Measurements from ENCODE around the gene AFG1L. TPM values are rescaled to one million over a fixed set of nuclear protein-coding genes. Genes with fewer than 3 reads are reported as not detected.

AFG1L gene
- total and polyA plus RNA-seq, 10 donors = 1.8 to 13.0 (median 4.4) TPM

- H3K4me1 ChIP-seq = no peaks in the 10 kb centered on the region
- no peaks in the 10 kb centered on the region for H3K36me3 ChIP-seq
- no peaks in the 10 kb centered on the region for H3K27me3 ChIP-seq (replicated peaks in 1 of 7)
- no peak for DNase-seq
- H3K9me3 ChIP-seq = peaks cover 0 to 18% (median 0%) of the 10 kb centered on the region in 8 donors
- WGBS, 5 donors = 77 to 89% (median 86%) methylated on average over 6 of the region's 6 CpGs
- TF ChIP-seq POLR2AphosphoS5 (IDR thresholded peaks at IDR 0.05) (no peak), POLR2A (IDR thresholded peaks at IDR 0.05) (no peak)
- TF ChIP-seq, protein P1, sequence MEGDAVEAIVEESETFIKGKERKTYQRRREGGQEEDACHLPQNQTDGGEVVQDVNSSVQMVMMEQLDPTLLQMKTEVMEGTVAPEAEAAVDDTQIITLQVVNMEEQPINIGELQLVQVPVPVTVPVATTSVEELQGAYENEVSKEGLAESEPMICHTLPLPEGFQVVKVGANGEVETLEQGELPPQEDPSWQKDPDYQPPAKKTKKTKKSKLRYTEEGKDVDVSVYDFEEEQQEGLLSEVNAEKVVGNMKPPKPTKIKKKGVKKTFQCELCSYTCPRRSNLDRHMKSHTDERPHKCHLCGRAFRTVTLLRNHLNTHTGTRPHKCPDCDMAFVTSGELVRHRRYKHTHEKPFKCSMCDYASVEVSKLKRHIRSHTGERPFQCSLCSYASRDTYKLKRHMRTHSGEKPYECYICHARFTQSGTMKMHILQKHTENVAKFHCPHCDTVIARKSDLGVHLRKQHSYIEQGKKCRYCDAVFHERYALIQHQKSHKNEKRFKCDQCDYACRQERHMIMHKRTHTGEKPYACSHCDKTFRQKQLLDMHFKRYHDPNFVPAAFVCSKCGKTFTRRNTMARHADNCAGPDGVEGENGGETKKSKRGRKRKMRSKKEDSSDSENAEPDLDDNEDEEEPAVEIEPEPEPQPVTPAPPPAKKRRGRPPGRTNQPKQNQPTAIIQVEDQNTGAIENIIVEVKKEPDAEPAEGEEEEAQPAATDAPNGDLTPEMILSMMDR (IDR thresholded peaks at IDR 0.05 in 8 of 11, conservative IDR thresholded peaks at IDR 0.05 in 3 of 11) = no peak
- intact Hi-C loops (cut with DNase I; ENCODE audit: low total_unique reads) = no loop called here
- H3K4me3 ChIP-seq = no peak overlapping the region
- H3K27ac ChIP-seq = no peak overlapping the region
These were observed 122.2 kb downstream of the AFG1L start for GRCh38 chr6:108417027-108417426.

DNA sequence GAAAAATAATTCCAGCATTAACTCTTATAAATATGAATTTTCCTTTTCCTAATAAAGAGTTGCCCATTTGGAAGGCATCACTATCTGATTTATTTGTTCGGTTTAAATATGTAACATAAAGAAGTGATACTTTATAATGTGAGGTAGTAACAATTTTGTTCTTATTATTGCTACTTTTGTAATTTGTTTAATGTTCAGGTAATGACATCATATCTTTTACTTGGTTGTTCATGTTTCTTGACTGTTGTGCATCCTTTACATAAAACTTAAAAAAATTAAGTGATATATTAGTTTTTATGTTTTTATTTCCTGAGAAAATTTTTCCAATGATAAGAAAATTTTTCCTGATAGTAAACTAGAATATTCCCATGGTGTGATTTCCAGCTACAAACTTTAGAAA lies 124.6 kb downstream of the AFG1L start:
- Histone ChIP-seq H3K4me1 (no peaks in the 10 kb centered on the region), H3K27me3 (replicated peaks in 1 of 7) (no peaks in the 10 kb centered on the region), H3K9me3 (peaks cover 0 to 9% (median 0%) of the 10 kb centered on the region in 8 donors), H3K36me3 (no peaks in the 10 kb centered on the region), H3K4me3 (no peak overlapping the region), H3K27ac (no peak overlapping the region)
- intact Hi-C loops (cut with DNase I; ENCODE audit: low total_unique reads) = no loop called here
- DNase-seq = no peak
- no peak for TF ChIP-seq POLR2A (IDR thresholded peaks at IDR 0.05)
- TF ChIP-seq, protein P1 (IDR thresholded peaks at IDR 0.05 in 8 of 11, conservative IDR thresholded peaks at IDR 0.05 in 3 of 11) = no peak
- TF ChIP-seq POLR2AphosphoS5 (IDR thresholded peaks at IDR 0.05) = no peak
- WGBS, 5 donors = 90 to 98% (median 96%) methylated on average over 1 of the region's 1 CpG

- H3K9me3 ChIP-seq = peaks cover 0 to 8% (median 0%) of the 10 kb centered on the region in 8 donors
- H3K36me3 ChIP-seq = no peaks in the 10 kb centered on the region
- no peak overlapping the region for H3K4me3 ChIP-seq
- no peak overlapping the region for H3K27ac ChIP-seq
- no peak for DNase-seq
- intact Hi-C loops (cut with DNase I; ENCODE audit: low total_unique reads) = no loop called here
- TF ChIP-seq POLR2A (IDR thresholded peaks at IDR 0.05) (no peak), POLR2AphosphoS5 (IDR thresholded peaks at IDR 0.05) (no peak)
- TF ChIP-seq, protein P1 (IDR thresholded peaks at IDR 0.05 in 8 of 11, conservative IDR thresholded peaks at IDR 0.05 in 3 of 11) = no peak
- H3K27me3 ChIP-seq (replicated peaks in 1 of 7) = no peaks in the 10 kb centered on the region
- 75 to 88% (median 78%) methylated on average over 2 of the region's 2 CpGs for WGBS, 5 donors
- no peaks in the 10 kb centered on the region for H3K4me1 ChIP-seq
These were observed 125.2 kb downstream of the AFG1L start for GRCh38 chr6:108419934-108420609.

GRCh38 chr6:108421366-108421765 lies 126.5 kb downstream of the AFG1L start:
- Histone ChIP-seq H3K4me3 (no peak overlapping the region), H3K27ac (no peak overlapping the region), H3K4me1 (no peaks in the 10 kb centered on the region), H3K36me3 (no peaks in the 10 kb centered on the region), H3K9me3 (peaks cover 0 to 2% (median 0%) of the 10 kb centered on the region in 8 donors), H3K27me3 (replicated peaks in 1 of 7) (no peaks in the 10 kb centered on the region)
- TF ChIP-seq POLR2A (IDR thresholded peaks at IDR 0.05) = no peak
- TF ChIP-seq, protein P1 (IDR thresholded peaks at IDR 0.05 in 8 of 11, conservative IDR thresholded peaks at IDR 0.05 in 3 of 11) = no peak
- no peak for TF ChIP-seq POLR2AphosphoS5 (IDR thresholded peaks at IDR 0.05)
- WGBS, 5 donors = 92 to 98% (median 95%) methylated on average over 6 of the region's 6 CpGs
- no peak for DNase-seq
- intact Hi-C loops (cut with DNase I; ENCODE audit: low total_unique reads) = no loop called here

All from spleen (tissue), 11 donors.